RWPE2 (cell line): ENCODE data around the gene TBC1D5.

ENCODE experiments used
- ATAC-seq: fragments of 200-7000 bp; cut with Tn5 transposase; 3 replicates; pipeline ENCODE4 v1.9.1; 2021; ENCODE audit warnings: low read depth
- DNase-seq: peaks from one replicate; pipeline ENCODE4 v3.0.0-alpha.2; 2020; ENCODE audit warnings: low spot score
- H3K27ac ChIP-seq: fragments of 450-650 bp; 2 replicates; pipeline ENCODE4 v1.5.1; 2017; ENCODE audit warnings: mild to moderate bottlenecking; ENCODE audit not compliant: poor library complexity, severe bottlenecking
- H3K27me3 ChIP-seq: fragments of 250-450 bp; sonication (Bioruptor Pico); 2 replicates; pipeline ENCODE4 v1.5.1; 2021; ENCODE audit warnings: mild to moderate bottlenecking, moderate library complexity; ENCODE audit not compliant: insufficient read depth, poor library complexity, severe bottlenecking
- H3K36me3 ChIP-seq: fragments of 250-450 bp; sonication (Bioruptor Pico); 2 replicates; pipeline ENCODE4 v1.5.1; 2020; ENCODE audit warnings: low read depth, mild to moderate bottlenecking, moderate library complexity
- H3K4me1 ChIP-seq: fragments of 250-450 bp; sonication (Bioruptor Pico); 2 replicates; pipeline ENCODE4 v1.5.1; 2021; ENCODE audit warnings: mild to moderate bottlenecking, moderate library complexity; ENCODE audit not compliant: insufficient read depth, poor library complexity, severe bottlenecking
- H3K4me3 ChIP-seq: fragments of 250-450 bp; sonication (Bioruptor Pico); 2 replicates; pipeline ENCODE4 v1.5.1; 2021; ENCODE audit warnings: mild to moderate bottlenecking, moderate library complexity; ENCODE audit not compliant: severe bottlenecking
- H3K9me3 ChIP-seq: fragments of 250-450 bp; sonication (Bioruptor Pico); 2 replicates; pipeline ENCODE4 v1.5.1; 2021; ENCODE audit warnings: mild to moderate bottlenecking, moderate library complexity; ENCODE audit not compliant: severe bottlenecking
- TF ChIP-seq, protein P1 (sequence below): fragments of 450-650 bp; IDR thresholded peaks from one replicate; pipeline ENCODE4 v1.5.1; 2017; ENCODE audit warnings: mild to moderate bottlenecking, moderate library complexity; ENCODE audit not compliant: poor library complexity, severe bottlenecking

The TBC1D5 gene

DNA sequence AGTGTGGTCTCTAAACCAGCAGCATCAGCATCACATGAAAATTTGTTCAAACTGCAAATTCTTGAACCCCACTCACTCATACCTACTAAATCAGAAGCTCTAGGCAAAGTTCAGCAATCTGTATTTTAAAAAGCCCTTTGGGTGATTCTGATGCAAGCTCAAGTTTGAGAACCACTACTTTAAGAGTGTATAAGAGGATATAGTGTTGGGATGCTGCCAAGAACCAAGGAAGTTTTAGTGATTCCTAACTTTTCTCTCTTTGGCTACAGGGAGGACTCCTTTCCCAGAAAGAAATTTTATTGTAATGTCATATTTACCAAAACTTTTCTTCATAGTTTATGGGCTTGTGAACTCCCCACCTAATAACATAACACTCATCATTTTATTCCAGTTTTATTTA is 422.2 kb downstream of the TBC1D5 start:
- no peak overlapping the region for H3K4me3 ChIP-seq
- no peak overlapping the region for H3K27ac ChIP-seq
- H3K27me3 ChIP-seq = no peaks in the 10 kb centered on the region
- DNase-seq (no peak), ATAC-seq (no peak)
- H3K4me1 ChIP-seq = no peaks in the 10 kb centered on the region
- no peaks in the 10 kb centered on the region for H3K36me3 ChIP-seq
- TF ChIP-seq, protein P1, sequence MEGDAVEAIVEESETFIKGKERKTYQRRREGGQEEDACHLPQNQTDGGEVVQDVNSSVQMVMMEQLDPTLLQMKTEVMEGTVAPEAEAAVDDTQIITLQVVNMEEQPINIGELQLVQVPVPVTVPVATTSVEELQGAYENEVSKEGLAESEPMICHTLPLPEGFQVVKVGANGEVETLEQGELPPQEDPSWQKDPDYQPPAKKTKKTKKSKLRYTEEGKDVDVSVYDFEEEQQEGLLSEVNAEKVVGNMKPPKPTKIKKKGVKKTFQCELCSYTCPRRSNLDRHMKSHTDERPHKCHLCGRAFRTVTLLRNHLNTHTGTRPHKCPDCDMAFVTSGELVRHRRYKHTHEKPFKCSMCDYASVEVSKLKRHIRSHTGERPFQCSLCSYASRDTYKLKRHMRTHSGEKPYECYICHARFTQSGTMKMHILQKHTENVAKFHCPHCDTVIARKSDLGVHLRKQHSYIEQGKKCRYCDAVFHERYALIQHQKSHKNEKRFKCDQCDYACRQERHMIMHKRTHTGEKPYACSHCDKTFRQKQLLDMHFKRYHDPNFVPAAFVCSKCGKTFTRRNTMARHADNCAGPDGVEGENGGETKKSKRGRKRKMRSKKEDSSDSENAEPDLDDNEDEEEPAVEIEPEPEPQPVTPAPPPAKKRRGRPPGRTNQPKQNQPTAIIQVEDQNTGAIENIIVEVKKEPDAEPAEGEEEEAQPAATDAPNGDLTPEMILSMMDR = no peak
- H3K9me3 ChIP-seq = no peaks in the 10 kb centered on the region

DNA sequence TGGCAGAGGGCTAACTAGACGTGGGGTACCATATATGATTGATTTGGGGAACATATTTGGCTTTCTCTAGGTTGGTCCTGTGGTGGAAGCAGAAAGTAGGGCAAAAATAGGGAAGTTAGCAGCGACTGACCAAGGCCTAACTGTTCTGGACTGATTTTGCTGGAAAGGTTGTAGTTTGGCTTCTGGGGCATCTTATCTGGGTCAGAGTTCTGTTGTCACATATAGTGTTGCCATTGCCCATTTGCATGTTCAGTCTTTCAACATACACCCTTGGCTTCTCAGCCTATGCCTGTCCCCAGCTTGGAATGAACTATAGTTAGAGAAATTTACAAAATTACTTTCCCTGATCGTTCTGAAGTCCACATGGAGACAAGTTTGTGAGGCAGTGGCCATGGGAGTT is 426.5 kb downstream of the TBC1D5 start:
- no peak overlapping the region for H3K27ac ChIP-seq
- TF ChIP-seq, protein P1 = no peak
- ATAC-seq (no peak), DNase-seq (no peak)
- no peaks in the 10 kb centered on the region for H3K27me3 ChIP-seq
- H3K4me1 ChIP-seq = no peaks in the 10 kb centered on the region
- no peaks in the 10 kb centered on the region for H3K36me3 ChIP-seq
- no peak overlapping the region for H3K4me3 ChIP-seq
- no peaks in the 10 kb centered on the region for H3K9me3 ChIP-seq

DNA sequence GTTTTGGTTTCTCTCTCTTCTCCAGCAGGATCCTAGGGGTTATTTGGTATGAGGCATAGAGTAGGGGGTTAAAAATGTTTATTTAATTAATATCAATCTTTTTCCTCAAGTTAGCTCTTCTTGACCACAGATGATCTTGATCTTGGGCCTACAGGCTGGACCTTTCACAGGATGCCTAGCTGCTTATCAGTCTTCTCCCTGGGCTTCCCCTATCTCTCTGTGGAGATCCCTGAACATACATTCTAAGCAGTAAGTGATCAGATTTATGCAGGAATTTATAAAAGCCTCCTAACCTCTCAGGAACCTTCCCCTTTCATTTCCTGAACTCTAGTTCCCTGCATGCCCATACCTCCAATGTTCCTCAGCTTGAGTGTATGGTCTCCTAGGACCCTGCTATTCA is 428.3 kb downstream of the TBC1D5 start:
- DNase-seq = no peak
- TF ChIP-seq, protein P1 = no peak
- H3K4me3 ChIP-seq = no peak overlapping the region
- H3K4me1 ChIP-seq = no peaks in the 10 kb centered on the region
- no peaks in the 10 kb centered on the region for H3K27me3 ChIP-seq
- H3K36me3 ChIP-seq = no peaks in the 10 kb centered on the region
- no peak for ATAC-seq
- no peaks in the 10 kb centered on the region for H3K9me3 ChIP-seq
- H3K27ac ChIP-seq = no peak overlapping the region

DNA sequence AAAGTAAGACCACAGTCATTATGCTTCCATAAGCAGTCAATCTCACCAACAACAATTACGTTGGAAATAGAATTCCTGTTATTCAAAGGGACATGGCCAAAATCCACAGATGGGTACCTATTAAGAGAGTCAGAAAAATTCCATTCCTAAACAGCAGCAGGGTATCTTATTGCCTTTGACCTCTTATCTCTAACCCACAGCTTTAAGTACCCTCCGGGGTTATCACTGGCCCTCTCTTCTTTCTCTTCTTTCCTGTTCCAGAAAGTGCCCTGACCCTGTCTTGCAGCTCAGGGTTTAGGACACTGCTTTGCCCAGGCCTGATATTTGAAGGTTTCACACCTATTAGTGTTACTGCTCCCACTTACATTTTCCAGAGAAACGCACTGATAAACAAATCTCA is 428.7 kb downstream of the TBC1D5 start:
- no peak for DNase-seq
- Histone ChIP-seq H3K9me3 (no peaks in the 10 kb centered on the region), H3K27ac (no peak overlapping the region), H3K27me3 (no peaks in the 10 kb centered on the region), H3K4me3 (no peak overlapping the region), H3K36me3 (no peaks in the 10 kb centered on the region), H3K4me1 (no peaks in the 10 kb centered on the region)
- ATAC-seq = no peak
- TF ChIP-seq, protein P1 = no peak

DNA sequence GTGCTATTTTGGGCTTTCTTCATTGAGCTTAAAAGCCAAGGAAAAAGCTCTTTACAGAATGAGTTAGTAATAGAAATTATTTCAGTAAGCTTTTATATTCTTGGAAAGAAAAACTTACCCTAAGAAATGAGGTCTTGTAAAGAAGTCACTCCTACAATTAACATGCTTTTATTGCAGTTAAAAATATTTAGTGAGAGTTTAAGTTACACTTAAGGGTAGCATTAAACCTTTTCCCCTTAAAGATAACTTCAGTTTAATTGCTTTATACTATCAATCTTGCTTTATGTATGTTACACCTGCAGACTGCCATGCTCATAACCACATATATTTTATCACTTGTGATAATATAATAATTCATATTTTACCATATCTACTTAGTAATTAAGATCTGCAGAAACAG is 431.4 kb downstream of the TBC1D5 start:
- H3K4me3 ChIP-seq = no peak overlapping the region
- DNase-seq = no peak
- no peak for ATAC-seq

More for the DNA sequence above, 431.4 kb downstream of the TBC1D5 start:
- Histone ChIP-seq H3K9me3 (no peaks in the 10 kb centered on the region), H3K27ac (no peak overlapping the region), H3K36me3 (peaks cover 12% of the 10 kb centered on the region), H3K4me1 (no peaks in the 10 kb centered on the region), H3K27me3 (no peaks in the 10 kb centered on the region)
- TF ChIP-seq, protein P1 = no peak
